Keratinocyte (primary cell): ENCODE measurements around the gene LYPD6B.

Experiments
- EZH2 ChIP-seq: IDR thresholded peaks from one replicate; pipeline ENCODE4 v1.6.1; 2012; ENCODE audit warnings: inconsistent platforms, mild to moderate bottlenecking, low read length, moderate library complexity
- TF ChIP-seq, protein P1 (sequence below), 3 experiments: IDR thresholded peaks in 1 of 3; conservative IDR thresholded peaks in 1 of 3; optimal IDR thresholded peaks in 1 of 3; 2 replicates in 2 of 3; 3 replicates in 1 of 3; pipeline versions ENCODE3 to v1.5.1; 2011; ENCODE audit warnings: low read length in 3 of 3, mild to moderate bottlenecking in 3 of 3, moderate library complexity in 2 of 3, control low read depth in 1 of 3, inconsistent platforms in 1 of 3; ENCODE audit not compliant: insufficient read depth in 2 of 3; ENCODE audit errors: extremely low read depth in 1 of 3

DNA sequence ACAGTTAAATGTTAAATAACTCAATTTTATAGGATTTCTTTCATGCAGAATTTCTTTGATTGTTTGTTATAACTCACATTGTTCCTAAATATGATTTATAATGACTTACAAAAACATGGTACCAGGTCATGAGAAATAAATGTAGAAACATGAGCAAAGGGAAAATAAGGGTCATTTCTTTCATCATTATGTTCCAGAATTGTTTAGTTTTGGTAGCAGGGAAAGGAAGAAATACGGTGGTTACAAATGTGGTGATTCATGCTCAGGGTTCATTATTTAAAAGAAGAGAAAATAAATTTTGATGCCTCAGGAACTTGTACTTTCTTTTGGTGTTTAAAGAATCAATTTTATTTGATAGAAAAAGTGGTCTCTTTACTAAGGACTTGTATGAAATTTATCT lies 4.4 kb downstream of the LYPD6B start:
- TF ChIP-seq, protein P1, sequence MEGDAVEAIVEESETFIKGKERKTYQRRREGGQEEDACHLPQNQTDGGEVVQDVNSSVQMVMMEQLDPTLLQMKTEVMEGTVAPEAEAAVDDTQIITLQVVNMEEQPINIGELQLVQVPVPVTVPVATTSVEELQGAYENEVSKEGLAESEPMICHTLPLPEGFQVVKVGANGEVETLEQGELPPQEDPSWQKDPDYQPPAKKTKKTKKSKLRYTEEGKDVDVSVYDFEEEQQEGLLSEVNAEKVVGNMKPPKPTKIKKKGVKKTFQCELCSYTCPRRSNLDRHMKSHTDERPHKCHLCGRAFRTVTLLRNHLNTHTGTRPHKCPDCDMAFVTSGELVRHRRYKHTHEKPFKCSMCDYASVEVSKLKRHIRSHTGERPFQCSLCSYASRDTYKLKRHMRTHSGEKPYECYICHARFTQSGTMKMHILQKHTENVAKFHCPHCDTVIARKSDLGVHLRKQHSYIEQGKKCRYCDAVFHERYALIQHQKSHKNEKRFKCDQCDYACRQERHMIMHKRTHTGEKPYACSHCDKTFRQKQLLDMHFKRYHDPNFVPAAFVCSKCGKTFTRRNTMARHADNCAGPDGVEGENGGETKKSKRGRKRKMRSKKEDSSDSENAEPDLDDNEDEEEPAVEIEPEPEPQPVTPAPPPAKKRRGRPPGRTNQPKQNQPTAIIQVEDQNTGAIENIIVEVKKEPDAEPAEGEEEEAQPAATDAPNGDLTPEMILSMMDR (optimal IDR thresholded peaks at IDR 0.05 in 1 of 3, IDR thresholded peaks at IDR 0.05 in 1 of 3, conservative IDR thresholded peaks at IDR 0.05 in 1 of 3; ENCODE audit: extremely low read depth in 1 of 3, insufficient read depth in 2 of 3, low read length in 3 of 3), result no peak
- no peak for TF ChIP-seq EZH2
